ENCODE measurements around the gene NCOA6.
A peak's percentile ranks its signal among the peaks of the same experiment; 100 is the strongest.

NCOA6 gene

DNA sequence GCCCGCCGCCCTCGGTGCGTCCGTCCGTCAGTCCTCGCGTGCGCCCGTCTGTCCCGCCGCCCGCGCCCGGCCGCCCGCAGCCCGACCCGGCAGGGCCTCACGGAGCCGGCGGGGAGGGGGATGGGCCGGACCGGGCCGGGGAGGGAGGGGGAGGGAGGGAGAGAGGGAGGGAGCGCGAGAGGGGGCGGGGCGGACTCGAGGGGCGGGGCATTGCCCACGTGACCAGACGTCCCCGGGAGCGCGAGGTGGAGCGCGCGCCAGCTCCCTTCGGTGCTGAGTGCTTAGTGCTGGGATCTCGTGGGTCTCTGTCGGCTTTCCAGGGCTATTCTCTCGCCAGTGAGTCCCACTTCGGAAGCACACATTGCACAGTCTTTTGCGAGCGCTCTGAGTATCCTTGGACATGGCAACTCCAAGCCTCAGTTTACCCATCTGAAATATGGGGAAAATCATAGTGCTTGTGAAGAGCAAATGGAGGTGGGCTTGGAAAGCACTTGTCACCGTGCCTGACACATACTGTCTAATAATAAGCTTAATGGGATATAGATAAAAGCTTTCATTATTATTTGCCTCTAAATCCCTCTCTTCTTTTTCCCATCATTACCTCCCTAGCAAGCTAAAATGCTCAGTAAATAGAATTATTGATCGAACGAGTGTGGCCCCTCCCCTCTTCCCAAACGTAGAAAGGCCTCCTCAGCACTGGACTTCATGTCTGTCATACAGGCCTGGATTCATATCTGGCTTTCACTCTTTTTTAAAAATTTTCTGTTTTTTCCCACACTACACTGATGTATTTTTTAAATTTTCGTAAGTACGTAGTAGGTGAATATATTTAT, at the start of gene NCOA6:
NCOA6 (minus strand) TSS at position 122 of the 833 bp plus-strand sequence. CDS start 43,296 bp downstream, outside the sequence.
- DNase-seq (ENCODE audit: low read depth, low spot score): peak; percentile 69

DNA sequence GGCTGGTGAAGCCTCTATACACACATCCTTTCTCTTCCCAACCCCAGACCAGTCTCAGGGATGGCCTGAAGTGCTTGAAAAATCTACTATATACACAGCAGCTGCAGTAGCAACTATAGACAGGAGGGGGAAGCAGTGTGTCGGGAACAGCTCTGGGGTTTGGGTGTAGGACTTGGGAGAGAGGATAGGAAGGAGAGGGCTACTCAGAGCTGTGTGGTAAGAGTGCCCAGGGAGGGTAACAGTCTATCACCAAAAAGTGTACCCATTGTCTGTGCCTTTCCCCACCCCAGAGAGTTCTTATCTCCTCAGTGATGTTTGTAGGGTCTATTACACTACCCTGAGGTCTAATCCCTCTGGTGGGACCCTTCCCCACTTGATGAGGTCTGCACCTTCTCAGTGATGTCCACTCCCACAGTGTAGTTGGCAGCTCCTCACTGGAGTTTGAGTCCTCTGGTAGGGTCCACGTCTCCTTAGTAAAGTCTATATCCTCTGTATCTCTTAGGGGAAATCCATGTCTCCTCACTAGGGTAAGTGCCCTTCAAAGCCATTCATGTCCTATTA, 48.7 kb upstream of the NCOA6 start:
- DNase-seq (ENCODE audit: low read depth, low spot score): no peak

DNA sequence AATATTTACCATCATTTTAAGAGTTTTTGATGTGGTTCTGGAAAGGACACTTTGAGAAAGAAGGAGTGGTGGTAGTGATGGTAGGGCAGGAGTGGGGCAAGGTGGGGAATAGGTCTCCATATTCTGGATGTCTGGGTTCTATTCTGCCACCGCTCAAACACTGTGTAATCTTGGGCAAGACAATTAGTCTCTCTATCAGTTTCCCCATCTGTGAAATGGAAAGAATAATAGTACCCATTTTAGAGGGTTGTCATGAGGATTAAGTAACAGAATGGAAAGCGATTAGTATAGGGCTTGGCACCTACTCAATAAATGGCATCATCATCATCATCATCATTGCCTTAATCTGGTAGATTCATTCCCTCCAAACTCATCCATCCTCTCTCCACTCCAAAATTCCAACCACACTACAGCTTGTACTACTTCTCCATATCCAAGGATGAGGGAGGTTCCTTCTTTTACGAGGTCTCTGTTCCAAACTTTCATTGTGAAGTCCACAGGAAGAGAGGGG, 48.2 kb upstream of the NCOA6 start:
- DNase-seq (ENCODE audit: low read depth, low spot score): no peak

DNA sequence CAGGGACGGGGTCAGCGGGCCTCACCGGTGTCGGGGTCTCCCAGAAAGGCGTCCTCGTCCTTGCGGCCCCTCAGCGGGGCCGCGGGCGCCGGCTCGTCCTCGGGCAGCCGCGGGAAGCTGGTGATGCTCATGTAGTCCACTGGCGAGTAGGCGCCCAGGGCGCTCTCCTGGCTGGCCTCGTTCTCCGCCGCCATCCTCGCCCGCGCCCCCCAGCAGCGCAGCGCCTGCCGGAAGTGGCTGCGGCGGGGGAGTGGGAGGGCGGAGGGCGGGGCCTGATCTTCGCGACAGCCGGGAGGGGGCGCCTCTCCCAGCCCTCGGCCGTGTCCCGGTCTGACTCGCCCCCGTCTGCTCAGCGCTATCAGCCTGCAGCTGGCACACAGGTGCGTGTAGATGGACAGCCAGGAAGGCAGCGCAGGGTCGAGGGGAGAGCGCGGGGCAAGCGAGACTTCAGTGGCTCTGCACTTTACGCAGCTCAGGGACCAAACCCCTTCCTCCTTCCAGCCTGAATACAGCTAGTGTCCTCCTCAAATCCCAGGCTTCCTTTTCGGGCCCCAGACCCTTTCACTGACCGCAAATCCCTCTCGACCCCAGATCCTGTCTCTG, 47.3 kb upstream of the NCOA6 start, which contains the start of gene GGT7:
GGT7 (minus strand) TSS at position 235 of the 603 bp plus-strand sequence; CDS start at position 194, 41 bp downstream.
- peak; percentile 83 for DNase-seq (ENCODE audit: low read depth, low spot score)

DNA sequence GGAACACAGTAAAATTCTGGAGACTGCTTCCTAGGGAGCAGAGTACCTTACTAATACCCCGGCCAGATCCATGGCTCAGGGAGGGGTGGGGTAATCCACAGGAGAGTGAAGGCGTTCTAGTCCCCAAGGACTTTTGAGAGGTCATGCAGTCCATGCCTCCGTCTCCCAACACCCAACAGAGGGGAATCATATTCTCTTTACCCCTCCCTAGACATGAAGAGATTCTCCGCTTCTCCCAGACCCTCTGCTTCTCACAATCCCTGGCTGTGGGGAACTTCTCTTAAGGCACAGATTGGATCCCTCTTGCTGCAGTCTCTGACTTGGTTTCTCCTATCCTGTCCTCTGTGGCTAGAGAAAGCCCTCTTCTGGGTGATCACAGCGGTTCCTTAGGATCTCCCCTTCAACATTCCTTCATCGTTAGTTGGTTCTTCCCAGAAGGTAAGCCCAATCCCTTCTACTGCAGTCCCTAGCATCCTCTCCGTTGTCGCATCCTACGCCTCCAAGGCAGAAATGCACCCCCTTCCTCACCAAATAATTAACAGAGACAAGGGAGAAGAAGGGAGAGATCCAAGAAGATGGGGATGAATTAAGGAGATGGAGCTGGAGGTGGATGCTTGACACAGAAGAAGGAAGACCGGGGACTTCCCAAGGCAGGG, 46.6 kb upstream of the NCOA6 start:
- no peak for DNase-seq (ENCODE audit: low read depth, low spot score)

DNA sequence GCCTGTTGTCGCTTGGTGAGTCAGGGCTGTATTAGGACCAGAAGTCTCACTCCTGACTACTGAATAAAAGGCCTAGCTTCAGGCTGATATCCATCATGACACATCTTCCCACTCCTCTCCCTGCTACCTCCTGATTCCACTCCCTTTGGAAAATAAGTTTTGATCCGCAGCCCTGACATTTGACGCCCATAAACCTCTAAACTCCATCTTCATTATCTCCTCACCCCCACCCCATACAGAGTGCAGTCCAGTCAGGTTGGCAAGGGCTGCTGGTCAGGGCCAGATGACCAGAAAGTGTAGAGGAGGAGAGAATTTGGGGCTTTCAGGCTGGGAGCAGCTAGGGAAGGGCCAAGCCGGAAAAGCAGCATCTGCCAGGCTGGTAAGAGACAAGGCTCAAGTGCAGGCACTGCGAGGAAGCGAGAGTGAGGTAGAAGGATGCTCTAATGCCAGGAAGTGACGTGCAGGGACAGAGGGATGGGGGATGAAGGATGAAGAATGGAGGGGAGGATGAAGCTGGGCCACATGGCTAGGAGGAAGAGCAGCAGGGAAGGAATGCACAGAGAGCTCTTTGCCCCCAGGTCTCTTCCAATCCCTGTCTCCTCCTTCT, 46.0 kb upstream of the NCOA6 start:
- no peak for DNase-seq (ENCODE audit: low read depth, low spot score)

DNA sequence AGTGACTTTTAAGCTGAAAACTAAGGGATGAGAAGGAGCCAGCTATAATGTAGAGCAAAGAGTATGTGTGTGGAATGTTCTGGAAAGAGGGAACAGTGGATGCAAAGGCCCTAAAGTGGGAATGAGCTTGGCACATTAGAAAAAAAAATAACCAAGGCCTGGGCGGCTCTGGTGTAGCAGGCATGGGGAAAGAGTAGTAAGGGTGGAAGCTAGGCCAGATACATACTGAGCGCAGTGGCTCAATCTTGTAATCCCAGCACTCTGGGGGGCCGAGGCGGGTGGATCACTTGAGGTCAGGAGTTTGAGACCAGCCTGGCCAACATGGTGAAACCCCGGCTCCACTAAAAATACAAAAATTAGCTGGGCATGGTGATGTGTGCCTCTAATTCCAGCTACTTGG, 38.8 kb upstream of the NCOA6 start:
- DNase-seq (ENCODE audit: low read depth, low spot score): no peak

DNA sequence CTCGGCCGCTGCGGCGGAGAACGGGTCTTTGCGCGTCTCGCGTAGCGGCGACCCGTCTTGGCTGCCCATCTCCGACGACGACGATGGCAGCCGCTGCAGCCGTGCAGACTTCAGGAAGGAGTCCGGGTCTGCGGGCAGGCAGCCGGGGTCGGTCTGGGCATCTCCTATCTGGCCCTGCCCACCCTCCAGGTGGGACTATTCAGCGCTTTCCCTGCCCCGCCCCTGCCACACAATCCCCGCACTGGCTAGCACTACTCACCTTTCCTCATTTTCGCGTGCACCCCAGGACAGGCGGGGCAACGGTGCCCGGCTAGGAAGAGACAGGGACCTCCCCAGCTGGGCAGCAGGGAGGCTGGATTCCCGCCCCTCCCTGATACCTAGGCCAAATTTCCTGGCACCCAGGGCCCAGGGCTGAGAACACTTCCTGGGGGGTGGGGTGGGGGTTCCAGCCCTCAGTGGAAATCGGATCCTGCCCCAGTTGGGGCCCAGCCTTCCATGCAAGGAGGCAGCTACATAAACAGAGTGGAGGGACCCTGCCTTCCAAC, 38.0 kb upstream of the NCOA6 start:
- no peak for DNase-seq (ENCODE audit: low read depth, low spot score)

DNA sequence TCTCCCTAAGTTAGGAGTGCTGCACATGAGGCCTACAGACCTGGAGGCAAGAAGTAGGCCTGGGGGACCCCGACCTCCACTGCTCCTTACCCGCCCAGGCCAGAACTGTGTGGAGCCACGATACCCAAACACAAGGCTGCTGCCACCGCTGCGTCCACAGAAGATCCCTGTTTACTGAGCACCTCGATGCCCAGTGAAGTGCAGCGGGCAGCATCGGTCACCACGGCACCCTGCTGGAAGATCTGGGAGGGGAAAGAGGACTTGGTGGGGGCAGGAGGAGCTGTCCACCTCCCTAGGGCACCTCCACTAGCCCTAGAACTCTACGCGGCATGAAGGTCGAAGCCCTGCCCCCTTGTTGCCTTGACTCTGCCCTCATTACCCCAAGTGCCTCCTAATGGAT, 37.3 kb upstream of the NCOA6 start:
- DNase-seq (ENCODE audit: low read depth, low spot score): no peak

DNA sequence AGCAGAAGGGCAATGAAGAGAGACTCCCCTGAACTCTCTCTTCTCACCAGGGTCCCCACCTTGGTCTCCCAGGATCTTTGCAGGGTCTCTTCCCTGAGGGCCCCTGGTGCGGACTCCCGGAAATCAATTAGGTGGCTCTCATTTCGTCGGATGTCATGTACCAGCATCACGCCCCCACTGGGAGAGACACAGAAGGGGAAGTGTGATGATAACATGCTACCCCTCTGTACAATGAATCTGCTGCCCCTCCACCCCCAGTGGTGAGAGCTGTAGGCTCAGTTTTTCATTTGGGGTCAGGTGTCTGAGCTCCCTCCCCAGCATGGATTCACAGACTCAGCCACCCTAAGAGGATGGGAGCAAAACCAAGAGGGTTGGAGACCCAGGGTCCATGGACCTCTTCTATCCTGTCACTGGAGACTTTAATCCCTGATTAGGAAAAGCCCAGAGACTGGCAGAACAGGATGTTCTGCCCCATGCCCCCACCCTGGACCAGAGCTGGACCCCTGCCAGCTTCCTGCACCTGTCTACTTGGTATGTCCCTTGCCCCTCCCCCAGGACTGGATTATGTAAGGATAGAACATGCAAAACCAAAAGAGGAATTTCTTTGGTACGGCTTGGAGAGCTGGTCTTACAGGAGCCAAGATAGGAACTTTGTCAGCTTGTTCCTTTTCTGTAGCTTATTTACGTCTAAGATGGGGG, 36.1 kb upstream of the NCOA6 start:
- no peak for DNase-seq (ENCODE audit: low read depth, low spot score)

DNA sequence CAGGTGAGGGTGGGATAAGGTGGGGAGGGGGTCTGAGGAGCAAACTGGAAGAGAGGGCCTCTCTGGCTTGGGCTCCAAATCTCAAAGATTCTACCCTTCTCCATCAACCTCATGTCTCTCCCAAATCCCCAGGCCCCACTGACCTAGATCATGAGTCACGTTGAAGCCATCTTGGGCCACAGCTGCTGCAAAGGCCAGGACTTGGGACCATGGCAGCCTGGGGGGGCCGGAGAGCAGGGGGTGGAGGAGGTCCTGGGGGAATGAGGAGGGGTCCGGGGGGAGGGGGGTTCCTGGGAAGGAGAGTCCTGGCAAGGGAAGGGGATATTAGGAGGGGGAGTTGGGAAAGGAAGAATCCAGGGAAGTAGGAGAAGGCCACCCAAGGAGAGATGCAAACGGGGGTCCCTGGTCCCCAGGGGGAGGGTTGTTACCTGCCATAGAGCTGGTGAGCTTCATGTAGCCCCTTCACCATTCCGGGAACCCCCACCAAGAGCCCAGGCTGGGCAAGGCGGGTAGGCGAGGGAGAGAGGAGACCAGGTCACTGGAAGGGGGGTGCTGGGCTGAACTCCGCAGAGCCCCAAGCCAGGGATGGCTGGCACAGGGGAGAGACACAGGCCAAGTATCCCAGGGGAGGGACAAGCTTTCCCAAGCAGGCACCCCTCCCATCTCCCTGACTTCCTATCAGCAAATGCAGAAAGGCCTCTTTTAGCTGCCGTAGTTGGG, 34.5 kb upstream of the NCOA6 start:
- DNase-seq (ENCODE audit: low read depth, low spot score): no peak

DNA sequence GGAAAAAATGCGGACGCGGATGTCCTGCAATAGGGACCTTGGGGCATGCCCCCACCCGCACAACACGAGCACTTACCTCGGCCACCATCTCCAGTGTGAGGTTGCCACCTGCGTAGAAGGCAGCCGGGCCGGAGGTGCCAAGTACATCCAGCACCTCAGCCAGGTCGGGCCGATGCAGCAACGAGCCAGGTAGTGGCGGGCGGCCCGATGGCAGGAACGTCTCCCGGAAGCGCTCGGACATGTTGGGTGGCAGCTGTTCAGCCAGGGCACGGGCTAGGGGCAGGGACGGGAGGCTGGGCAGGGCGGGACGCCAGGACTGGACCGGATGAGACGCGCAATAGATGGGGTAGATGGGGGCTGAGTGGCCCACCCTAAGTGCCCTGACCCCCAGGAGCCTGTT, 33.9 kb upstream of the NCOA6 start:
- DNase-seq (ENCODE audit: low read depth, low spot score): no peak

DNA sequence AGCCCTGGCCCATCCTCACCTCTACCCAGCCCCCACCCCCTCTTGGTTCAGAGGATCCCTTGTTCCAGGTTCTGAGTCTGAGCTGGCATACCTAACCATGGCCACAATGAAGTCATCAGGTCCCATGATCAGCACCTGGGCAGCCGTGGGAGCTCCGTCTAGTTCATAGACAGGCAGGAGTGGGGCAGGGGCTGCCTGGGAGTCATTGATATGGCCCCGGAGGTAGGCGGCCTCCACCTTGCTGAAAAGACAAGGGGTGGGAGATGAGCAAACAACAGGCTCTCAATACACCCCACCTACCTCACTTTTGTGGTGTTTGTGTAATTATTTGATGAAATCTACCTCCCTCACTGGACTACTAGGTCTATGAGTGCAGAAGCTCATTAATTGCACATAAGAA, 26.8 kb upstream of the NCOA6 start:
- no peak for DNase-seq (ENCODE audit: low read depth, low spot score)

DNA sequence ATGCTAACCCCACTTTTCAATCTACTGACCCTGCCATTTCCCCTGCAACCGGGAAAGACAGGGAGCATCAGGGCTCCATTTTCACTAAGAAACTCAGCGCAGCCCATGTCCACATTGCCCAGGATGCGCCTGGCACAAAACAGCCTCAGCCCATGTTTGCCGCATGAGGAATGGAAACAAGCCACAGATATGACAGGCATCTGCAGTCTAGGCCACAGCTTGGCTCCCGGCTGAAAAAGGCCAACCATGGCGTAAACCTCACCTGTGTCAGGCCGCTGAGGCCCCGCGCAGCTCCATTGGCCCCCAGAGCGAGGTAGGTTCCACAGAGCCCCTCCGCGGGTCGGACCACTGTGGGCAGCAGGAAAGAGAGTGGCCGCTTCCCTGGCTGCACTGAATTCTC, 25.5 kb upstream of the NCOA6 start:
- DNase-seq (ENCODE audit: low read depth, low spot score): no peak

DNA sequence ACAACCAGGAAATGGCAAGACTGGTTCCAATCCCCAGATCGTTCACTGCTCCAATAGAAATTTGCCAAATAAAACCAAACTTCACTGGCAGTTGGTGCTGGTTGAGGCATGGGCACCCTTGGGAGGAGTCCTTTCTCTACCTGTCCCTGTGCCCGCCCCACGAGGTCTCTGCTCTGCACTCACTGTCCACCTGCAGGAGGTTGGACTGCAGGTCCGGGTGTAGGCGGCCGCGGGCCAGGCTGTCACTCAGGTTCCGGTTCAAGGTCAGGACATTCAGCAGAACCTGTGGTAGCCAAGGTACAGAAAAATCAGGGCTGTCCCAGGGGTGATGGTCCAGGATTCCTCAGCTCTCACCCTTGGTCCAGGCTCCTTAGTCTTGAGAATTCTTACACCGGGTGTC, 24.3 kb upstream of the NCOA6 start:
- DNase-seq (ENCODE audit: low read depth, low spot score): no peak

DNA sequence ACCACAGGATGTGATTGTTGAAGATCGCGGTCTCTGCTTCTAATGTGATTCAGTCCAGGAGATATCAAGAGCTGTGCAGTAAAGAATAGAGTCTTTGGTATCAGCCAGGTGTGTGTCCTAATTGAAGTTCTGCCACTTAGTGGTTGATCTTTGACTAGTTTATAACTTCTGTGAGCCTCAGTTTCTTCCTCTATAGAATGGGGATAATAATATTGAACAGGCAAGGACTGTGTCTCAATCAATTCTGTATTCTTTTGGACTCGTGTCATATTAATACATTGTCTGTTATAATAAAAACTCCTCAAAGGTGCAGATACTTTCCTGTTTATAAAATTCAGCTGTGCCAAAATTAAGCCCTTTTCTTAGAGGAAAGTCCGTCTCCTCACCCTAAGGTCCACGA, 23.1 kb upstream of the NCOA6 start:
- DNase-seq (ENCODE audit: low read depth, low spot score): no peak

DNA sequence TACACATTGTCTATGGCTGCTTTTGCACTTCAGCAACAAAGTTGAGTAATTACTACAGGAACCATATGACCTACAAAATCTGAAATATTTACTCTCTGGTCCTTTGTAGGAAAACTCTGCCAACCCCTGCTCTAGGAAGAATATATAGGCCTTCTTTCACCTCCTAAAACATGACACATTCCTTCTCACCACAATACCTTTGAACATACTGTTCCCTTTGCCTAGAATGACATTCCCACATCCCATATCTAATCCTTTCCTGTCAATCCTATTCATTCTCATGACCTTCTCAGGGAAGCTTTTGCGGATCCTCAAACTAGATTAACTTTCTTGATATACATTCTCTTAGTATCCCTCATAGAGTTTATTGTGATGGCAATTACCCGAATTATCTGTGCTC, 18.0 kb upstream of the NCOA6 start:
- DNase-seq (ENCODE audit: low read depth, low spot score): no peak

DNA sequence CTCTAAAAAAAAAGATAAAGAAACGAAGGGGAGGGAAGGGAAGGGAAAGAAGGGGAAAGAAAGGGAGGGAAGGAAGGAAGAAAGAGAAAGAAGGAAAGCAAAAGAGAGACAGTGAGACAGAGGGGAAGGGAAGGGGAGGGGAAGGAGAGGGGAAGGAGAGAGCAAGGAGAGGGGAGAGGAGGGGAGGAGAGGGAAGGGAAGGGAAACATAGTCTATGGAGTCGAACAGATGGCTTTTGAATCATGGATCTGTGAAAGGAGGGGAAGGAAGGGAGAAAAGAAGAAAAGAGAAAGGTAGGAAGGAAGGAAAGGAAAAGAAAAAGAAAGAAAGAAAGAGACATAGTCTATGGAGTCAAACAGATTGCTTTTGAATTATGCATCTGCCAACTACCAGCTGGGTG, 16.7 kb upstream of the NCOA6 start:
- no peak for DNase-seq (ENCODE audit: low read depth, low spot score)

DNA sequence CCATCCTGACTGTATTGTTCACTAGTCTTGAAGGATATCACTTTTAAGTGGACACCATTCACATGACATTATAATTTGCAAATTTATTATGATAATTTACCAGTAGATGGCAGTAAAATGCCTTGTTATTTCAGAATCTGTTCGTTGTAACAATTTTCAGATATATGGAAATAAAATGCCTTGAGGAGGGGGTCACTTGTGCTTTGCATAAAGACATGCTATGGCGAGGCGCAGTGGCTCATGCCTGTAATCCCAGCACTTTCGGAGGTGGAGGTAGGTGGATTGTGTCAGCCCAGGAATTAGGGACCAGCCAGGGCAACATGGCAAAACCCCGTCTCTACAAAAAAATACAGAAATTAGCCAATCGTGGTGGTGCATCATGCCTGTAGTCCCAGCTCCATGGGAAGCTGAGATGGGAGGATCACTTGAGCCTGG, 9.0 kb upstream of the NCOA6 start:
- DNase-seq (ENCODE audit: low read depth, low spot score): no peak

DNA sequence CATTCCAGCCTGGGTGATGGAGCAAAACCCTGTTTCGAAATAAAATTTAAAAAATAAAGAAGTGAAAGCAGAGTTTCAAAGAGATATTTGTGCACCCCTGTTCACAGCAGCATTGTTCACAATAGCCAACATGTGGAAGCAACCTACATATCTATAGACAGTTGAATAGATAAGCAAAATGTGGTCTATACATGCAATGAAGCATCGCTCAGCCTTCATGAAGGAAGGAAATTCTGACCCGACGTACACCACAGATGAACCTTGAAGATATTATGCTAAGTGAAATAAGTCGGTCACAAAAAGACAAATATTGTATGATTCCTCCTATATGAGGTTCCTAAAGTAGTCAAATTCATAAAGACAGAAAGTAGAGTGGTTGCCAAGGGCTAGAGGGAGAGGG, 6.5 kb upstream of the NCOA6 start:
- DNase-seq (ENCODE audit: low read depth, low spot score): no peak
